Measurements from ENCODE around the gene CES3. TPM values are rescaled to one million over a fixed set of nuclear protein-coding genes. Genes with fewer than 3 reads are reported as not detected.
A peak's percentile ranks its signal among the peaks of the same experiment; 100 is the strongest.

CES3 gene
- total RNA-seq, 2 donors from 2014 or later, result 0.16 to 0.89 TPM

DNA sequence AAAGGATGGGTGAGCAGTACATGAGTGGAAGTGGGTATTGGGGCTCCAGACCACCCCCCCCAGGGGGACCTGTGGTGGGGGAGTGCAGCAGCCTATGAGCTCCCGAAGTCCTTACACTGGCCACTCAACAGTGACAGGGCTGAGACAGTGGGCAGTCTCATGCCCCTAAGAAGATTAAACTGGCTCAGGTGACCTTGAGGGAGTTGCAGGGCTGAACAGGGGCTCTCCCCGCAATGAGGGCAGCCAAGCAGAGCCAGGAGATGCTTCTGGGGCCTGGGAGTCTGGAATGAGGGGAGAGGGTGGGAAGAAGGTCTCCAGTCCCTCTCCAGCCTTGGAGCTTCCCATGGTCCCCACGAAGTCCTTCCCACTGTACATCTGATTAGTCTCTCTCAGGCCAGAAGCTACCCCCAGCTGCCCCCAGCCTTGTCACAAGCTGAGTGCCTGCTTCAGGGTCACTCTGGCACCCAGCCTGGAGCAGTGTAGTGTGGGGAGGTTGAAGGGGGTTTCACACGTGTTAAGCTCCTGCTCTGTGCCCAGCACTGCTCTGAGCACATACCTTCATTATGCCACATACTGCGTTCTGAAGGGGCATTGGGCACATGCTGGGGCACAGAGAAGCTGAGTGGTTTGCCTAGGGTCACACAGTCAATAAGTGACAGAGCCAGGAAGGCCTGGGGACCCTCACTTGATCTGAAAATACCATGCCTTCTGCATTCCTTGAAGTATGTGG is 41.3 kb upstream of the CES3 start:
- no peaks in the 10 kb centered on the region for H3K27me3 ChIP-seq
- DNase-seq (ENCODE audit: low spot score), result no peak
- peak overlapping the region; percentile 87 to 98 for H3K27ac ChIP-seq
- TF ChIP-seq, protein P1, sequence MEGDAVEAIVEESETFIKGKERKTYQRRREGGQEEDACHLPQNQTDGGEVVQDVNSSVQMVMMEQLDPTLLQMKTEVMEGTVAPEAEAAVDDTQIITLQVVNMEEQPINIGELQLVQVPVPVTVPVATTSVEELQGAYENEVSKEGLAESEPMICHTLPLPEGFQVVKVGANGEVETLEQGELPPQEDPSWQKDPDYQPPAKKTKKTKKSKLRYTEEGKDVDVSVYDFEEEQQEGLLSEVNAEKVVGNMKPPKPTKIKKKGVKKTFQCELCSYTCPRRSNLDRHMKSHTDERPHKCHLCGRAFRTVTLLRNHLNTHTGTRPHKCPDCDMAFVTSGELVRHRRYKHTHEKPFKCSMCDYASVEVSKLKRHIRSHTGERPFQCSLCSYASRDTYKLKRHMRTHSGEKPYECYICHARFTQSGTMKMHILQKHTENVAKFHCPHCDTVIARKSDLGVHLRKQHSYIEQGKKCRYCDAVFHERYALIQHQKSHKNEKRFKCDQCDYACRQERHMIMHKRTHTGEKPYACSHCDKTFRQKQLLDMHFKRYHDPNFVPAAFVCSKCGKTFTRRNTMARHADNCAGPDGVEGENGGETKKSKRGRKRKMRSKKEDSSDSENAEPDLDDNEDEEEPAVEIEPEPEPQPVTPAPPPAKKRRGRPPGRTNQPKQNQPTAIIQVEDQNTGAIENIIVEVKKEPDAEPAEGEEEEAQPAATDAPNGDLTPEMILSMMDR (IDR thresholded peaks at IDR 0.05), result no peak
- no peaks in the 10 kb centered on the region for H3K9me3 ChIP-seq
- H3K4me1 ChIP-seq, result peaks cover 0 to 30% of the 10 kb centered on the region in 2 donors
- no peak overlapping the region for H3K4me3 ChIP-seq
- H3K36me3 ChIP-seq, result peaks cover 14% of the 10 kb centered on the region

DNA sequence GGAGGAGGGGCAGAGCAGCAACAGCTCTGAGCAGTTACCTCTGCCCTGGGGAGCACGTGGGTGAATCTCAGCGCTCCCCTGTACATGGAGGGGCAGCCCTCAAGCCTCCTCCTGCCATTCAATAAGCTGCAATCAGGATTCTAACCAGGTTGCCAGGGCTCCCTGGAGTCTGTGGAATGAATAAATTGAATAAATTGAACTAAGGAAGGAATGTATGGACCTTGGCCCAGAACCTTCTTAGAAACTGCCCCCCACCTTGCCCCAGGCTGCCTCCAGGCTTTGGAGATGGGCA is 40.8 kb upstream of the CES3 start:
- H3K27ac ChIP-seq, result peak overlapping the region; percentile 87 to 98
- no peaks in the 10 kb centered on the region for H3K27me3 ChIP-seq
- TF ChIP-seq, protein P1 (IDR thresholded peaks at IDR 0.05), result no peak
- H3K4me1 ChIP-seq, result peaks cover 0 to 30% of the 10 kb centered on the region in 2 donors
- H3K36me3 ChIP-seq, result peaks cover 14% of the 10 kb centered on the region
- H3K9me3 ChIP-seq, result no peaks in the 10 kb centered on the region
- no peak for DNase-seq (ENCODE audit: low spot score)
- H3K4me3 ChIP-seq, result no peak overlapping the region

DNA sequence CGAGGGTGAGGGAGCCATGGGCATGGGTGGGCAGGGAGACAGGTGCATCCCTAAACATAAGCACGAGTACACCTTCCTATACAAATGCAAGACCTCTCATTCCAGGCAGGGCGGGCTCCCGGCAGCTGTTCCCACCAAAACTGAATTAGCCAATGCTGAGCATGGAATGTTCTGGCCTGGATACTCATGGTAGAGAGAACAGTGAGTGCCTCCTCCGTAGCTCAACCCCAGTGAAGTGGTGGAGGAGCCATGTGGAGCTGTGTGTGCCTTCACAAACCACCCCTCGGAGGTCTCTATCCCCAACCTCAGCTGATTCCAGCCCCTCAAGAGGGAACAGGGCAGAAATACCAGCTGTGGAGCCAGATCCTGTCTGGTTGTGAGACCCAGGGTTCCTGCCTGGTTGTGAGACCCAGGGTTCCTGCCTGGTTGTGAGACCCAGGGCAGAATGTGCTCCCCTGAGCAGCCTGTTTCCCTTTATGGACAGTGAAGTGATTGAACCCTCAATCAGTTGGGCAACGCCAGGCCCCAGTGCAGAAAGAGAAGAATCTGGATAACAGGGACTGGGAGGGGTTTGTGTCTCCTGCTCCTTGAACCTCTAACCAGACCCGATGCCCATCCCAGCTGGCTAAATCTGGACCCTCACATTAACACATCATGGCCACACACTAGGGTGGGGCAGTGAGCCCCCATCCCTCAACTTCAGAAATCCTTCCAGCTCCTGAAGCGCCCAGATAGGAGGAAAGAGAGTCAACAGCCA is 40.0 kb upstream of the CES3 start:
- peak overlapping the region in 1 of 2 donors; percentile 60 for H3K4me3 ChIP-seq
- H3K36me3 ChIP-seq, result peaks cover 14% of the 10 kb centered on the region
- H3K9me3 ChIP-seq, result no peaks in the 10 kb centered on the region
- H3K4me1 ChIP-seq, result peaks cover 0 to 35% of the 10 kb centered on the region in 2 donors
- TF ChIP-seq, protein P1 (IDR thresholded peaks at IDR 0.05), result no peak
- no peaks in the 10 kb centered on the region for H3K27me3 ChIP-seq
- no peak for DNase-seq (ENCODE audit: low spot score)
- H3K27ac ChIP-seq, result peak overlapping the region; percentile 87 to 98

DNA sequence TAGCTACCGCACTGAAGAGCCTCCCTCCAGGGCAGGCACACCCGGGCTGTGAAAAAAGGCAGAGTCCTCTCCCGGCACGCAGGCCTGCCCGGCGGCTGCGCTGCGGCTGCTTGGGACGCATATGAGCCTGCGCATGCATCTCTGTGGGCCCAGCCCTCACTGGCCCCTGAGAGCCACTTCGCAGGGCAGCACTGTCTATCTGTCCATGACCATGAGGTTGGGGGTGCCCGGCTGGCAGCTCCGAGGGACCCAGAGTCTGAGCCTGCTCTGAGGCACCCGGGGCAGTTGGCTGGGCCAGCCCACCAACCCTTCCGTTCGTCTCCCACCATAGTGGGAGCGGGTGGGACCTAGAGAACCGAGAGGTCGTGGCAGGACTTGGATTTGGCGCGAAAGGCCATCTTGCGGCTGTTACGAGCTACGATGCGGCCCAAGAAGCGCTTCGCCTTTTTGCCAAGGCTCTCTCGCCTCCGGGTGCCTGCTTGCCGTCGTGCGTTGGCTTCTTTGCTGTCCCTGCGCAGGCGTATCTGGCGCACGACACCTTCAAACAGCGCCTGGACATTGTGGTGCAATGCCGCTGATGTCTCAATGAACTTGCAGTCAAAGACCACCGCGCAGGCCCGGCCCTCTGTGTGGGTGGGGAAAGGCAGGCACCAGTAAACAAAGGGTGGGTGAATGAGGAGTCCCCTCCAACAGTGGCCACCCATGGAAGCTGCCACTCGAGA is 39.2 kb upstream of the CES3 start:
- Histone ChIP-seq H3K4me3 (peak overlapping the region in 1 of 2 donors; percentile 60), H3K9me3 (no peaks in the 10 kb centered on the region), H3K27me3 (no peaks in the 10 kb centered on the region), H3K27ac (peak overlapping the region; percentile 87 to 98), H3K36me3 (peaks cover 14% of the 10 kb centered on the region), H3K4me1 (peaks cover 0 to 43% of the 10 kb centered on the region in 2 donors)
- DNase-seq (ENCODE audit: low spot score), result no peak
- TF ChIP-seq, protein P1 (IDR thresholded peaks at IDR 0.05), result no peak

DNA sequence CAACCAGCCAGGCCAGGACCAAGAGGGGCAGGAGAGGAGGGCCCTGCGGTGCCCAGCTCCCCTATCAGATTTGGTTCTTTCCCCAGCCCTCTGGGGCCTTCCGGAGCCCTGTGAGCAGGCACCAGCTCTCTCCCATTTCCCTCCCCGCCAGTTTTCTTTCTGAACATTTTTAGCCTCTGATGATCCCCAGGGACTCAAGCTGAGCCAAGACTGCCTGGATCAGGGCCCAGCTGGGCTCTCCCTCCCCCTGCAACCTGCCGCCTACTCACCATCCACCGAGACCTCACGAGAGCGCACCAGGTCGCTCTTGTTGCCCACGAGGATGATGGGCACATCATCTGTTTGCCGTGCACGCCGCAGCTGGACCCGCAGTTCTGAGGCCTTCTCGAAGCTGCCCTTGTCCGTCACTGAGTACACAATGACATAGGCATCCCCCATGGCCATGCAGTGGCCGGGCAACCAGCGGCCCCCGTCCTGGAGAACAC is 37.8 kb upstream of the CES3 start:
- no peak for DNase-seq (ENCODE audit: low spot score)
- TF ChIP-seq, protein P1 (IDR thresholded peaks at IDR 0.05), result no peak

More for the DNA sequence above, 37.8 kb upstream of the CES3 start:
- Histone ChIP-seq H3K27me3 (no peaks in the 10 kb centered on the region), H3K4me1 (peaks cover 0 to 57% of the 10 kb centered on the region in 2 donors), H3K36me3 (peaks cover 14% of the 10 kb centered on the region), H3K27ac (peak overlapping the region; percentile 87 to 98), H3K4me3 (peak overlapping the region; percentile 60 to 78), H3K9me3 (no peaks in the 10 kb centered on the region)
